ENCODE results near the gene ZBTB46.

The ZBTB46 gene

DNA sequence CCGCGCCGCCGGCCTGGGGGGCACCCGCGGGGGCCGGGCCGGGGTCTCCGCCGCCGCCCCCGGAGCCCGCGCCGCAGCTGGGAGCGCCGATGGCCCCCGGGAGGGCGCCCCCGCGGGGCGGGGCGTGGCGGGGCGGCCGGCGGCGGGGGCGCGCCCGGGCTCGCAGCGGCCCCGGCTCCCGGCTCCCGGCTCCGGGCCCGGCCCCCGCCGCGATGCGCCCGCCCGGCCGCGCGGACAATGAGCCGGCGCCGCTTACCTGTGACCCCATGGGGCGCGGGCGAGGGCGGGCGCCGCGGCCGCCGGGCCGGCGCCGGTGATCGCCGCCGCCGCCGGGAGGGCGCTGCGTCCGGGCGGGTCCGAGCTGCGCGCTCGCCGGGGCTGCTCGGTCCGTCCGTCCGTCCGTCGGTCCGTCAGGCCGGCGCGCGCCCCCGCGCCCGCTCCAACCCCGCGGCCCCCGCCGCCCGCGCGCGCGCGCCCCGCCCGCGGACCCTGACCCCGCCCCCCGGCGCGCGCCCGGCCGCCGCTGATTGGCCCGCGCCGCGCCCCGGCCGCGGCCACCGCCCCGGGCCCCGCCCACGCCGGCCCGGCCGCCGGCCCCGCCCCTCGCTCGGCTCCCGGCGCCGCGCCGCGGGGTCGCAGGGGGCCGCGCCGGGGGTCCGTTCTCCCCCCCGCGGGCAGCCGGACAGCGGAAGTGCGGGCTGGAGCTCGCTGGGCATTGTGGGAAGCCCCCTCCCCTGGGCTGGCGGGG, at the start of gene ZBTB46:
Gene ZBTB46 (minus strand): TSS at position 424 of the 748 bp plus-strand sequence. CDS start 40,507 bp downstream, outside the sequence.
- Histone ChIP-seq H3K9me2 (replicated peaks; ENCODE audit: low read depth, low read length) (no peaks in the 10 kb centered on the region), H3K9me3 (ENCODE audit: insufficient read depth, low read depth, low read length) (no peaks in the 10 kb centered on the region), H3K4me3 (ENCODE audit: low read length, poor library complexity, severe bottlenecking) (peak within 1 kb of the TSS; percentile 73), H3K9ac (ENCODE audit: low read depth, low read length, poor library complexity, severe bottlenecking) (peak within 1 kb of the TSS; percentile 42), H3K4me2 (ENCODE audit: low read depth, low read length, poor library complexity, severe bottlenecking) (peak within 1 kb of the TSS; percentile 84), H3K79me2 (ENCODE audit: insufficient read depth, low read length) (peaks cover 5% of the 10 kb centered on the region; the same call in 1 of the 2 replicates), H3F3A (ENCODE audit: low read depth) (no peaks in the 10 kb centered on the region), H2AFZ (ENCODE audit: low read length) (peak within 1 kb of the TSS; percentile 54), H4K20me1 (ENCODE audit: insufficient read depth, low read length, poor library complexity, severe bottlenecking) (no peaks in the 10 kb centered on the region), H3K27me3 (ENCODE audit: insufficient read depth, low read length, poor library complexity, severe bottlenecking) (no peaks in the 10 kb centered on the region), H3K4me1 (ENCODE audit: insufficient read depth, low read length, poor library complexity, severe bottlenecking) (peaks cover 35% of the 10 kb centered on the region), H3K36me3 (ENCODE audit: insufficient read depth, low read length) (no peaks in the 10 kb centered on the region)
- TF ChIP-seq EZH2phosphoT487 (IDR thresholded peaks at IDR 0.05; ENCODE audit: borderline replicate concordance) = no peak
- TF ChIP-seq, protein P1, sequence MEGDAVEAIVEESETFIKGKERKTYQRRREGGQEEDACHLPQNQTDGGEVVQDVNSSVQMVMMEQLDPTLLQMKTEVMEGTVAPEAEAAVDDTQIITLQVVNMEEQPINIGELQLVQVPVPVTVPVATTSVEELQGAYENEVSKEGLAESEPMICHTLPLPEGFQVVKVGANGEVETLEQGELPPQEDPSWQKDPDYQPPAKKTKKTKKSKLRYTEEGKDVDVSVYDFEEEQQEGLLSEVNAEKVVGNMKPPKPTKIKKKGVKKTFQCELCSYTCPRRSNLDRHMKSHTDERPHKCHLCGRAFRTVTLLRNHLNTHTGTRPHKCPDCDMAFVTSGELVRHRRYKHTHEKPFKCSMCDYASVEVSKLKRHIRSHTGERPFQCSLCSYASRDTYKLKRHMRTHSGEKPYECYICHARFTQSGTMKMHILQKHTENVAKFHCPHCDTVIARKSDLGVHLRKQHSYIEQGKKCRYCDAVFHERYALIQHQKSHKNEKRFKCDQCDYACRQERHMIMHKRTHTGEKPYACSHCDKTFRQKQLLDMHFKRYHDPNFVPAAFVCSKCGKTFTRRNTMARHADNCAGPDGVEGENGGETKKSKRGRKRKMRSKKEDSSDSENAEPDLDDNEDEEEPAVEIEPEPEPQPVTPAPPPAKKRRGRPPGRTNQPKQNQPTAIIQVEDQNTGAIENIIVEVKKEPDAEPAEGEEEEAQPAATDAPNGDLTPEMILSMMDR (conservative IDR thresholded peaks at IDR 0.05; ENCODE audit: low read length) = no peak

GRCh38 chr20:63878899-63879663, 48.0 kb upstream of the ZBTB46 start:
- H4K20me1 ChIP-seq (ENCODE audit: insufficient read depth, low read length, poor library complexity, severe bottlenecking) = no peaks in the 10 kb centered on the region

DNA sequence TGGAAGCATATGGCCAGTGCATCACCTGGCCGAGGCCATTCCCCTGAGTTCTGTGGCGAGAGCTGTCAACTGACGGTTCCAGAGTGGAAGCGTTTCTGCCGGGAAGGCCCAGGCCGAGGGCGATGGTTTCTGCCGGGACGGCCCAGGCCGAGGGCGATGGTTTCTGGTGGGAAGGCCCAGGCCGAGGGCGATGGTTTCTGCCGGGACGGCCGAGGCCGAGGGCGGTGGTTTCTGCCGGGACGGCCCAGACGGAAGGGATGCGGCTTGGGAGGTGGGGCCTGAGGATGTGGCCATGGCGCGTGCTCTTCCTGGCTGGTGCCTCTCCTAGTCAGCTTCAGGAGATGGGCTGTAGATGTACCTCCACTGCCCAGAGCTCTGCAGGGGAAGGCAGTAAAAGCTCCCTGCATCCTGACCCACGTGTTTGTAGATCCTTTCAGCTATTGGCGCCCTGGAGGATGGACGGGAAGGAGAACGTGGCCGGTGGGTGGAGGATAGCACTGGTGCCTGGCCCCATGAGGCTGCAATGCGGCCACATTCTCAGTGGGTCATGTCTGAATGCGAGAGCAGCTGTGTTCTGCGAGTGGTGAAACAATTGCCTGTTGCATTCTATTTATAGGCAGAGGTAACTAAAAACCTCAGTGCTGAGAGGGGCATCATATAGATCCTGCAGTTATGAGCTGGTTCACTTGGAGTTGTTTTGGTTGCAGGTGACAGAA, 46.8 kb upstream of the ZBTB46 start:
- H3K36me3 ChIP-seq (ENCODE audit: insufficient read depth, low read length) = peaks cover 30% of the 10 kb centered on the region; the same call in 1 of the 2 replicates
- H3K4me2 ChIP-seq (ENCODE audit: low read depth, low read length, poor library complexity, severe bottlenecking) = no peak overlapping the region

More at GRCh38 chr20:63878899-63879663, 48.0 kb upstream of the ZBTB46 start:
- Histone ChIP-seq H3K4me1 (ENCODE audit: insufficient read depth, low read length, poor library complexity, severe bottlenecking) (no peaks in the 10 kb centered on the region), H3K9me2 (replicated peaks; ENCODE audit: low read depth, low read length) (no peaks in the 10 kb centered on the region), H3K4me3 (ENCODE audit: low read length, poor library complexity, severe bottlenecking) (no peak overlapping the region), H3K27me3 (ENCODE audit: insufficient read depth, low read length, poor library complexity, severe bottlenecking) (no peaks in the 10 kb centered on the region), H3K9ac (ENCODE audit: low read depth, low read length, poor library complexity, severe bottlenecking) (no peak overlapping the region), H3F3A (ENCODE audit: low read depth) (no peaks in the 10 kb centered on the region), H2AFZ (ENCODE audit: low read length) (no peak overlapping the region), H3K9me3 (ENCODE audit: insufficient read depth, low read depth, low read length) (no peaks in the 10 kb centered on the region), H3K79me2 (ENCODE audit: insufficient read depth, low read length) (peaks cover 14% of the 10 kb centered on the region; the same call in 1 of the 2 replicates), H3K36me3 (ENCODE audit: insufficient read depth, low read length) (peaks cover 38% of the 10 kb centered on the region; the same call in 1 of the 2 replicates), H3K4me2 (ENCODE audit: low read depth, low read length, poor library complexity, severe bottlenecking) (no peak overlapping the region)
- TF ChIP-seq EZH2phosphoT487 (IDR thresholded peaks at IDR 0.05; ENCODE audit: borderline replicate concordance) = no peak
- TF ChIP-seq, protein P1 (conservative IDR thresholded peaks at IDR 0.05; ENCODE audit: low read length) = no peak

More for the DNA sequence above, 46.8 kb upstream of the ZBTB46 start:
- Histone ChIP-seq H3K9me2 (replicated peaks; ENCODE audit: low read depth, low read length) (no peaks in the 10 kb centered on the region), H2AFZ (ENCODE audit: low read length) (no peak overlapping the region), H3K79me2 (ENCODE audit: insufficient read depth, low read length) (peaks cover 14% of the 10 kb centered on the region; the same call in 1 of the 2 replicates), H3K4me3 (ENCODE audit: low read length, poor library complexity, severe bottlenecking) (no peak overlapping the region), H3K4me1 (ENCODE audit: insufficient read depth, low read length, poor library complexity, severe bottlenecking) (peaks cover 5% of the 10 kb centered on the region), H3K27me3 (ENCODE audit: insufficient read depth, low read length, poor library complexity, severe bottlenecking) (no peaks in the 10 kb centered on the region), H3K9ac (ENCODE audit: low read depth, low read length, poor library complexity, severe bottlenecking) (no peak overlapping the region), H3F3A (ENCODE audit: low read depth) (no peaks in the 10 kb centered on the region), H4K20me1 (ENCODE audit: insufficient read depth, low read length, poor library complexity, severe bottlenecking) (no peaks in the 10 kb centered on the region), H3K9me3 (ENCODE audit: insufficient read depth, low read depth, low read length) (no peaks in the 10 kb centered on the region)
- TF ChIP-seq EZH2phosphoT487 (IDR thresholded peaks at IDR 0.05; ENCODE audit: borderline replicate concordance) = no peak
- TF ChIP-seq, protein P1 (conservative IDR thresholded peaks at IDR 0.05; ENCODE audit: low read length) = no peak
